HG03460 (cell line): ENCODE measurements around the gene RGS16.

Experiments
- ATAC-seq: cut with Tn5 transposase; IDR thresholded peaks from one replicate; pipeline ENCODE4 v1.9.1; 2021; ENCODE audit not compliant: unreplicated experiment

The RGS16 gene

DNA sequence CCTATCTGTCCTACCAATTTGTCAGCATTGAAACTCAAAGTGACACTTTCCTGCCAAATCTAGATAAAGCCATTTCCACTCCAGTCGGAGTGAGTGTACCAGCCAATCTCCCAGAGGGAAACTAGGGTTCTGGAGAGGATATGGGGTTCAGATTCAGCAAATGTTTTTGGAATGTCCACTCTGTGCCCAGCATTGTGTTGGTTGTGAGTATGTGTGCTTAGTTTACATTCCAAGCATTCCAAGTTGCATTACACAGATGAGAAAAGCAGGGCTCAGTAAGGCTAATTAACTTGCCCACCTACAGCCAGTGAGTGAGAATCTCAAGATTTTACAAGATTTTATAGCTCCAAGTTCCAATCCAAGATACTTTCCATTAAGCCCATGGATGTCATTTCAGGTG lies 26.4 kb upstream of the RGS16 start:
- ATAC-seq: no peak

GRCh38 chr1:182629499-182630096 lies 25.4 kb upstream of the RGS16 start:
- peak; percentile 52 for ATAC-seq

GRCh38 chr1:182629080-182629479 lies 24.9 kb upstream of the RGS16 start:
- ATAC-seq: no peak

GRCh38 chr1:182628657-182629056 lies 24.5 kb upstream of the RGS16 start:
- ATAC-seq: no peak

DNA sequence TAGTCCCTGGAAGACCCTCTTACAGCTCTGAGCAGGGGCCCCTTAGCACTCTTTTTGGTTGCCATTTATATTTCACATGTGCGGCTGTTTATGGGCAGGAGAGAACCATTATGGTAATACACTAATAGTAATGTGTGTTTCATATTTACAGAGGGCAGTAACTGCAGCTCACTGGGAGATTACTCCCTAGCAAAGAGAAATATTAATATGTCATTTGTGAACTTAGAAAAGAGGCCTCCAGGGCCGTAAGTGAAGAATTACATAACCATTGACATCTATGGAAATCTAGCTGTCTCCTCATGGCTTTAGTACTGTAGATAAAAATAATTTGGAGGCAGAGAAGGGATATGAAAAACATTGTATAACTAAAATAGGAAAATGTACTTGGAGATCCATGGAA lies 23.4 kb upstream of the RGS16 start:
- ATAC-seq: no peak

DNA sequence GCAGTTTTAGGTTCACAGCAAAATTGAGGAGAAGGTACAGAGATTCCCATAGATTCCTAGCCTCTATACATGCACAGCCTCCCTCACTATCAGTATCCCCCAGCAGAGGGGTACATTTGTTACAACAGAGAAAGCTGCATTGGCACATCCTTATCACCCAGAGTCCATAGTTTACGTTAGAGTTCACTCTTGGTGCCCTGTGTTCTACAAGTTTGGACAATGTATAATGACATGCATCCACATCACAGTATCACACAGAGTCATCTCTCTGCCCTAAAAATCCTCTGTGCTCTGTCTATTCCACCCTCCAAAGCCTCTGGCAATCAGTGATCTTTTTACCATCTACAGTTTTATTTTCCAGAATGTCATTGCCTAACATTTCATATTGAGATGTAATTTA lies 22.3 kb upstream of the RGS16 start:
- no peak for ATAC-seq

DNA sequence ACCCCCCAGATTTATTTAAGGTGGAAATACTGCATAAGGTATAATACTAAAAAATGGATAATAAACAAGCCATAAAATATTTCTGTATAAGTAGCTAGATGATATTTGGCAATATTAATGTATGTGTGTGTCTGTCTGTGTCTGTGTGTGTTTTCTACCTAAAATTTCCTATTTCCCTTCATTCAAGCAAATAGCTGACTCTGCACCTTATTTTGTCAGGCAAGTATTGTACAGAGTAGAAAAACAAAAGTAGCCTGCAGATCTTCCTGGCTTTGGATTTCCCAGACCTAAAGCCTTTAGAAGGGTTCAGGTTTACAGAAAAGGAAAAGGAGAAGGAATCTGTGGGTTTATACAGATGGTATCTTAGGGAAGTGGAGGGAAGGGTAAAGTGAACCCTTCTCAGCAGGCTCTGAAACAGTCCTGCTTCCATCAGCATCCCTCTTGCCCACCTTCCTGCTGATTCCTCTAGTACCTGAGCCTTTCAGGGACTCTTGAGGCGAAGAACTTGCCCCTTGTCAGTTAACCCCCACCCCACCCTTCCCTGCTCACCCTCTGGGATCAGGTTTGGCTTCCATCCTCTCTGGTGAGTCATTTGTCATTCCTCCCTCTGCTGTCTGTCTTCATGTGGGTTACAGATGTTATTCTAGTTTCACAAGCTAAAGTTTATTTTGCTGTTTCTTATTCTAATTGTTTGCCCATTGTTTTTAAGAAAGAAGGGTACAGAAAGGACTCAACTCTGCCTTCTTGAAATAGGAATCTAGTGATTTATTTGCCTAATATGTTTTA lies 21.7 kb upstream of the RGS16 start:
- ATAC-seq: no peak

DNA sequence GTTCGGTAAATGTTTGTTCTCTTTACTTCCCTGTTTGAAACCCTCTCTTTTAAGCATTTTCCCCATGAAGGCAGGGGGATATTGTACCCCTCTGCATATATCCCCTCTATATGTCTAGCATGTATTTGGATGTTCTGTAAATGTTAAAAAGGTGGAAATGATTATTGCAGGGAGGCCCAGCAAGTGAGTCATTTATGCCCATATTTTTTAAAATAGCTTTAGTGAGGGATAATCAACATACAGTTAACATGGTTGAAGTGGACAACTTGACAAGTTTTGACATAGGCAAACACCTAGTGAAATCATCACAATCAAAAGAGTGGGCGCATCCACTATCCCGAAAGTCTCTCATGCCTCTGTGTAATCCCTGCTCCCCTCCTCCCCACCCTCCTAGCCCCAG lies 20.8 kb upstream of the RGS16 start:
- no peak for ATAC-seq

DNA sequence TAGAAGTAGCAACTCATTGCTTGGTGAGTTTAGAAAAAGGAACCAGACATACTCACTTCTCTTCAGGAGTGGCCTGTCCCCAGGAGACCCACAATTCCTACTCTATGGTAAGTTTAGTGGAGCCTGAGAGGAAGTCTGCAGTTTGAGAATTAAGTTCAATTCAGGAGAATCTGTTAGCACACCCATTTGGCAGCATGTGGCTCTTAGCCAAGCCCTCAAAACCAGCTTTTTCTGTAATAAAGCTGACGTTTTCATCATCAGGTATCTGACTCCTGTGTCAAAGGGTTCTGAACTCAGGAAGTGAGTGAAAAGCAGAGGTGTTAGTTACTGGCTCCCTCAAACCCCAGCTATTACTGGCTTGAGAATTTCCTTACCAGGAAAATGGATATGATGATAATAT lies 20.4 kb upstream of the RGS16 start:
- ATAC-seq: no peak

DNA sequence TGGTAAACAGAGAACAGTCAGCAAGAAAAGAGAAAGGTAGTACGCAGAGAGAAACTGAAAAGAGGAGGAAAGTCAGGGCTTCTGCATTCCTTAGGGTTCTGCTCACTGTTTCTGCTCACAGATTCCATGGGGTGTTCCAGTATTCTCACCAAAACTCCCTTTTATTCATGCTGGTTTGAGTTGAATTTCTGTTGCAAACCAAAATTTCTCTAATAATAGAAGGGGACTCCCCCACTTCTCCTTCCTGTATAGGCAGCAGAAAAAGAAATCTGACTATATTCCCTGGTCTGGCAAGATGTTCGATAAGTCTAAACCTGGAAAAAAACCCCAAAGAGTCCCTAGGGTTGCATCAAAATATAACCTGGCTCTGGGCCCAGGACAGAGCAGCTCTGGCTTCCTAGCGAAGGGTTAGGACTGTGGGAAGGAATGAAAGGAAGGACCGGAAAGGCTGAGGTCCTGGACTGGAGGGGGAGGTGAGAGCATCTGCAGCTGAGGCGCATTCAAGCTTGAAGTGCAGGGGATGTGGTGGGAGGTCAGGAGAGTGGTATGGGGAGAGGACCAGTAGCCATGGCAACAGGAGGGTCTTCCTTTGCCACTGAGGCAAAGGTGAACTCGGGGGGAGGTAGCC lies 18.8 kb upstream of the RGS16 start:
- no peak for ATAC-seq

GRCh38 chr1:182621906-182622305 lies 17.7 kb upstream of the RGS16 start:
- no peak for ATAC-seq

DNA sequence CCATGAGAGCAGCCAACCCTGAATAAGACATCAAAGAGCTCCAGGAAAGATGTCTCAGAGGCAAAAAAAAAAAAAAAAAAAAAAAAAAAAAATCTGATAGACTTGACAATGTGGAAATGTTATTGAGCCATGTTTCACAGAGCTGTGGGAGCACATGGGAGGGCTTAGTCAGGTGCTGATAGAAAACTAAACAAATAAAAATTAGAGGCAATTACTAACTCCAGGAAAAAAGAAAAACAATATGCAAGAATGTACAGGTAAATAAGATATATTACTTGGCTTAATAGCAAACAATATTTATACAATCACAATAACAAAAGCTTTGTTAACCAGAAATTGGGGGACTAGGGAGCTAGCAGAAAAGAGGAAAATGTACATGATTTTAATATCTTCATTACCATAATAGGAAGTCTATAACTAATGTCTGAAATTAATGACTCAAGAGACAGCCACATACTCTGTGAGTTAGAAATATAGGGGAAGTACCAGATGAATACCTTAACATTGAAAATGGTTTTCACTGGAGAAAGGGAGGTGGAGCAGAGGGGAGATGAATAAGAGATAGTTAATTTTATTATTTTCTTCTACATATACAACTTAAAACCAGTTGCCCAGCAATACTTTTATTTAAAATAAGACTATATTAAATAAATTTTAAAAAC lies 16.9 kb upstream of the RGS16 start:
- ATAC-seq: no peak

DNA sequence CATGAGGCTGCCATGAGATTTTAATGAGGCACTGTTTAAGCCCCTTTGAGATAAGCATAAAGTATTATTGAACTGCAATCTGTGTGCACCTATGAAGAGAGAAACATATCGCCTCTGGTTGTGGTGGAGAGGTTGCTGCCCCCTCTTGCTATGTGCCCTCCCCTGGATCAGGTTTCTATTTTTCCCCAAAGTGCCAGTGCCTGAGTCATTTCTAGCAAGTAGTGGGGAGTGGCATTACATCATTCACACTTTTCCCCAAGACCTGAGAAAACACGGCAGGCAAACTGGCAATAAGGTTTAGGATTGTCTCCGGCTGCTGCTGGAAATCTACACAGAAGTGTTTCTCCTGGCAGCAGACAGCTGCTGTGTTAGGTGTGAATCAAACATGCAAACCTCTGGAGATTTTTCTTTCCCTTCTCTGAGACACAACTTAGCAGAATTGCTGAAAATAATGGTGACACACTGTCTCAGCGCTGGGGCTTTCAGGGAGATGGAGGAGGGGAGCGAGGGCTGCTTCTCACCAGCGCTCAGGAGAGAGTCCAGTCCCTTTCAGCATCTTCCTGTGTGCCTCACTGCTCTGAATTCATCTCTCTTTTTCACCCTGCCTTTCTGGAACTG lies 13.7 kb upstream of the RGS16 start:
- no peak for ATAC-seq

DNA sequence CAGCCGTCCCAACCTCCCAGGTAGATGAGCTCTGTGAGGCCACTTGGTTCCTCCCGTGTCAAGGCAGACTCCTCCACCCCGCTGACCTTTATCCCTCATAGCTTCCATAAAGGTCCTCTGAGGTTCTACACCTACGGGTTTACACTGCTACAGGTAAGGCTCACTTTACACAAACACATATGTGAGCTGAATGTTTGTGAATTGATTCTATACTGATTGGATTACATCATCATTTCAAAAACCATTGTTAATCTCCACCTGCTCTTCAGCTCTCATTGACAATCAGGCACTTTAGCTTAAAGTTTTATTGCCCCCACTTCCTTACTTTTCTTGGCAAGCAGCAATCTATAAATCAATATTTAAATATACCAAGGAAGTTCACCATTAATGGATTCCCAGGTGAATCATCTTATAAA lies 12.8 kb upstream of the RGS16 start:
- ATAC-seq: no peak

GRCh38 chr1:182616130-182617013 lies 12.2 kb upstream of the RGS16 start:
- ATAC-seq: peak; percentile 68

GRCh38 chr1:182615468-182616129 lies 11.4 kb upstream of the RGS16 start:
- peak; percentile 13 for ATAC-seq

- ATAC-seq: peak; percentile 40
Measured at GRCh38 chr1:182614796-182615454, 10.7 kb upstream of the RGS16 start.

GRCh38 chr1:182611787-182612186 lies 7.6 kb upstream of the RGS16 start:
- no peak for ATAC-seq

GRCh38 chr1:182611326-182611725 lies 7.1 kb upstream of the RGS16 start:
- ATAC-seq: no peak
